ENCODE data around the gene DECR2.
"Not testable (repeated sequence)": the region's sequence is repeated elsewhere in the genome, so short reads cannot be mapped to it uniquely, and the experiment has no call there.

DECR2 gene

DNA sequence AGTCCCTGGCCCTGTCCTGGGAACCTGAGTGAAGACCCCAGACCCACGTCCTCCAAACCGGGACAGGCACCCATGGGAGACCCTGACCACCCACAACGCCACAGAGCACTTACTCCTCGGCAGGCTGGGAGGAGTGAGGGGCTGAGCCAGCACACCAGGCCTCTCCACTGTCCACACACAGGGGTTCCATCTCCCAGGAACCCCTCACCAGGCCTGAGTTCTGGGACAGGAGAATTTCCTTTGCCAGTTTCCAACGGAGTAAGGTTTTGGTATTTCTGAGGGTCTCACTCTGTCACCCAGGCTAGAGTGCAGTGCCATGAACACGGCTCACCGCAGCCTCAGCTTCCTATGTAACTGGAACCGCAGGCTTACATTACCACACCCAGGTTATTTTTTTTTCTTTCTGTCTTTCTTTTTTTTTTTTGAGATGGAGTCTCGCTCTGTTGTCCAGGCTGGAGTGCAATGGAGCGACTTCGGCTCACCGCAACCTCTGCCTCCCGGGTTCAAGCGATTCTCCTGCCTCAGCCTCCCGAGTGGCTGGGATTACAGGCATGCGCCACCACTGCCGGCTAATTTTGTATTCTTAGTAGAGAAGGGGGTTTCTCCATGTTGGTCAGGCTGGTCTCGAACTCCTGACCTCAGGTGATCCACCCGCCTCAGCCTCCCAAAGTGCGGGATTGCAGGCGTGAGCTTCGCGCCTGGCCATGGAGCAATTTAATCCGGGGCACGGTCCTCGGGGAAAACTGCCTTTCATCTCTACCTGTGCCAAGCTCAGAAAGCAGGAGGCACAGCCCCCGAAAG is 21.5 kb upstream of the DECR2 start:
- no peak for DNase-seq

DNA sequence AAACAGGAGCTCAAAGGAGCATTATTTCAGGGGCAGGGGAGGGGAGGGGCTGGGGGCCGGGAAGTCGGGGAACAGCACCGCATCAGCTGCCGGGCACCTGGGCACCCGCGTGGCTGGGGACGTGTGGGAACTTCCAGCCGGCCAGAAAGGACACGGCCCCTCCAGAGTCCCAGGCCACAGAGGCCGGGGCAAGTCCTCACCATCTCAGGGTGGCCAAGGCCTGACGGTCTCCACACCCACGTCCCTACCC is 21.0 kb upstream of the DECR2 start:
- DNase-seq = no peak

DNA sequence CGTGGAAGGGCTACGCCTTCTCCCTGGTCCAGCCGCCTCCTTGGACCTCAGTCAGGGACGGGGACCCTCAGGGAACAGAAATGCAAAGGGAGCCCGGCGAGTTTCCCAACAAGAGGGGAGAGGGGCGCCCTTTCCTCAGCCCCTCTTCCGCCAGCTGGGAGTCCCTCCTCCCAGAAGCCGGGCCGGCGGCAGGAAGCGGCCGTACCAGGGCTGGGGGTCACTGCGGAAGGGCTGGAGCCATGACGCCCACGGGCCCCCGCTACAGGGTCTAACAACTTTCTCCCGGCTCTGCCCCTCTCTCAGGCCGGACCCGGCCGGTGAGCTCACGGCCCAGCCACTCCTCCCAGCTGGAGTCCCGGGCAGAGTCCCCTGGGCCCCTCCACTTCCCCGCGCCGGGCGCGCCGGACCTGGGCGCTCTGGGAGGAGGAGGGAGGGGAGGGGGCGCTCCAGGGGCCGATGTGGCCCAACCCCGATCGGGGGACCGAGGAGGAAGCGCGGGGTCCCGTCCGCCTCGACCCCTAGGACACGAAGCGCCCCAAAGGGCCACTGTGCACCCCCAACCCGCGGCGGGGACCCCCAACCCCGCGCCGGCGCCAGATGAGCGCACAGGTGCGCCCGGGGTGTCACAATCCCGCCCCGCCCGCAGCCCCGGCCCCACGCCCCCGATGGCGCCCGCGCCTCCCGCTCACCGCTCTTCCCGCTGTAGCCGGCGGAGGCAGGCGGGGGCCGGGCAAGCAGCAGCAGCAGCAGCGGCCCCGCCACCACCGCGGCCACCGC is 20.5 kb upstream of the DECR2 start:
- DNase-seq = no peak

DNA sequence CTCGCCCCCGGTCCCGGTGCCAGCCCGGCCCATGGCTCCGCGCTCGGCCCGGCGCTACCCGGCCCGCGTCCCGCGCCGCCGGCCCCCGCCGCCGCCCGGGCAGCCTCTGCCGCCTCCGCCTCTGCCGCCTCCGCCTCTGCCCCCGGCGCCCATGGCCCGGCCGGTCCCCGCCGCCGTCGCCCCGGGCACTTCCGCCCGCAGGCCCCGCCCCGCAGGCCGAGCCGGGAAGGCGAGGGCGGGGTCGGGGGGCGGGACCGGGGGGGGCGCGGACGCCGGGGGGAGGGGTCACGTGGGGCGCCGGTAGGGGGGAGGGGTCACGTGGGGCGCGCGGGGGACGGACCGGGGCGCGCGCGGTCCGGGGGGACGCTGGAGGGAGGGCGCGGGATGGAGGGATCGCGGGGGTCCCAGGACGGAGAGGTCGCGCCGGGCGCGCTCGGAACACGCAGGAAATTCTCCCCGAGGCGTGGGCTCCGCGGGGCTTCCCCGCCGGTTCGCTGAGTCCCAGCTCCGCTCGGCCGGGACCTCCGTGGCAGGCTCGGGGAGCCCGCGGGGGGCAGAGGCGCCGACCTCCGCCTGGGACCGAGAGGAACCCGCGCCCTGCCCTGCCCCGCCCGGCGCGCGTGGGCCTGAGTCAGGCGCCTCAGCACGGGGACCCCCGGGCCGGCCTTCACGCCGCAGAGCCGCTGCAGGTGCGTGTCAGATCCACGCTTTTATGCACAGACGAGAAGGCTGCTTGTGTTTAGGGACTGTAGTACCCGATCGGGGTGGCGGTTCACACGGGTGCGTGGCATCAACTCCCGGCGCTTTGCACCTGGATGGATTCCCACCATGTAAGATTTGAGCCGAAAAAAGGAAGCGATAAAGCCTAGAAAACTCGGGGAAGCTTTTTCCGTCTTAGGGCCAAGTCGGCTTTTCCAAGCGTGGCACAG is 19.6 kb upstream of the DECR2 start, which contains the start of gene PGAP6:
Gene PGAP6, minus strand, starts transcription at position 190 of the 929 bp plus-strand sequence. Its CDS starts 157 bp downstream, at position 33.
- peak; percentile 52 to 69 for DNase-seq

DNA sequence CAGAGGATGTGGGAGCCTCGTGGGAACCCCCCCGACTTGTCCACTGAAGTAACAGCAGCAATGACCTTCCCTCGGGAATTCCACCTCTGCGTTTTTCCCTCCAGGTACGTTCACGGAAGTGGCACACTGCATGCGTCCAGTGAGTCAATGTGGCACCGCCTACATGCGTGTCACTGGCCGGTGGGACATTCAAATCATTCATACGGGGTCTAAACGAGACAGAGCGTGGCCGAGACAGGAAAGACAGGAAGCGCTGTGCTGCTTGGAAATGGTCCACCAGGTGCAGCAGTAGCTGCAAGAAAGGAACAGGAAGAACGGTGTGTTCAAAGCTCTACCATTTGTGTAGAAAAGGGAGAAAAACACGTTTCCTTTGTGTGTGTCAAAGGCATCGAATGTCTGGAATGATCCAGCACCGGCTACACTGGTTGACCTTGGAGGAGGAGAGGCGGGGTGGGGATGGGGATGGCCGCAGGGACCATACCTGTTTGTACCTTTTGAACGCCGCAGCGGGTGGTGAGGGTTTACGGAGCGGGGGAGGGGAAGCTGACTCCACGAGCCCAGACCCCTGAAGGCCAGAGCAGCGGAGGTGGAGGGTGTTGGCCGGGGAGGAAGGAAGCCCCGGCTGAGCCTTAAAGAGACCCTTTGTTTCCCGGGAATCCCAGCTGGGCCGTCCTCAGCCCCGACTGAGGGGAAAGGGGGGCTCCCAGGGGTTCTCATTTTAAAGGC is 18.2 kb upstream of the DECR2 start:
- DNase-seq = no peak

DNA sequence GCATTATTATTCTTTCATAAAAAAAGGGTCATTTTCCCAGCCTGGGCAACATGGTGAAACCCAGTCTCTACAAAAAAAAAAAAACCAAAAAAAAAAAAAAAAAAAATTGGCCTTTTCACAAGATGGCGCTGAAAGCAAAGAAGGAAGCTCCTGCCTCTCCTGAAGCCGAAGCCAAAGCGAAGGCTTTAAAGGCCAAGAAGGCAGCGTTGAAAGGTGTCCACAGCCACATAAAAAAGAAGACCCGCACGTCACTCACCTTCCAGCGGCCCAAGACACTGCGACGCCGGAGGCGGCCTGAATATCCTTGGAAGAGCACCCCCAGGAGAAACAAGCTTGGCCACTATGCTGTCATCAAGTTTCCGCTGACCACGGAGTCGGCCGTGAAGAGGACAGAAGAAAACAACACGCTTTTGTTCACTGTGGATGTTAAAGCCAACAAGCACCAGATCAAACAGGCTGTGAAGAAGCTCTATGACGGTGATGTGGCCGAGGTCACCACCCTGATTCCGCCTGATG is 15.0 kb upstream of the DECR2 start:
- peak; percentile 23 to 45 for DNase-seq

DNA sequence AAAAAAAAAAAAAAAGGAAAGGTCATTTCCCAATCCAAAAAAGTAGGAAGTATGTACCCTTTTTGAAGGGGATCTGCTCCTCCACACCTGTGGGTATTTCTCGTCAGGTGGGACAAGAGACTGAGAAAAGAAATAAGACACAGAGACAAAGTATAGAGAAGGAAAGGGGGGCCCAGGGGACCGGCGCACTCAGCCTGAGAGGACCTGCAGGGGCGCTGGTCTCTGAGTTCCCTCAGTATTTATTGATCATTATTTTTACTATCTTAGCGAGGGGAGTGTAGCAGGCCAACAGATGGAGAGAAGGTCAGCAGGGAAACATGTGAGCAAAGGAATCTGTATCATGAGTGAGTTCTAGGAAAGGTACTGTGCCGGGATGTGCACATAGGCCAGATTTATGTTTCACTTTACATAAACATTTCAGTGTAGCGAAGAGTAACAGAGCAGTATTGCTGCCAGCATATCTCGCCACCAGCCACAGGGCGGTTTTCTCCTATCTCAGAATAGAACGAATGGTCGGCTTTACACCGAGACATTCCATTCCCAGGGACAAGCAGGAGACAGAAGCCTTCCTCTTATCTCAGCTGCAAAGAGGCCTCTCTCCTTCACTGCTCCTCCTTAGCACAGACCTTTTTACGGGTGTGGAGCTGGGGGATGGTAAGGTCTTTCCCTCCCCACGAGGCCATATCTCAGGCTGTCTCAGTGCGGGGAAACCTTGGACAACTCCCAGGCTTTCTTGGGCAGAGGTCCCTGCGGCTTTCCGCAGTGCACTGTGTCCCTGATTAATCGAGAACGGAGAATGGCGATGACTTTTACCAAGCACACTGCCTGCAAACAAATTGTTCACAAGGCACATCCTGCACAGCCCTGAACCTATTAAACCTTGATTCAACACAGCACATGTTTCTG is 13.7 kb upstream of the DECR2 start:
- DNase-seq = not testable (repeated sequence)

DNA sequence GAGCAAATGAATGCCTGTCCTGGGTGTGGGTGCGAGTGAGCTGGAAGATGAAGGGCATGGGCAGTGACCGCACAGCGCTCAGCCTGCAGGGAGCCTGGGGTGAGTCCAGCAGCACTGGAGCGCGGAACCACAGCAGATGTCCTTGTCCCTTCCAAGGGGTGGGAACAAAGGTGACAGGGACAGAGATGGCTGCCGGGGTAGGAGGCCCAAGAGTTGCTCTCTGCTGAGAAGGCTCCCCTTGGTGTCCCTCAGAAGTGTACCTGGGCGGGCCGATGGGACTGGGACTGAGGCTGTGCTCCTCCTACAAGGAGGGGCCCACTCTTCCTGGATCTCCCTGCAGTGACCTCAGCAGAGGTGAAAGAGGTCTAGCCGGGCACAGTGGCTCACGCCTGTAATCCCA is 12.3 kb upstream of the DECR2 start:
- DNase-seq = no peak

DNA sequence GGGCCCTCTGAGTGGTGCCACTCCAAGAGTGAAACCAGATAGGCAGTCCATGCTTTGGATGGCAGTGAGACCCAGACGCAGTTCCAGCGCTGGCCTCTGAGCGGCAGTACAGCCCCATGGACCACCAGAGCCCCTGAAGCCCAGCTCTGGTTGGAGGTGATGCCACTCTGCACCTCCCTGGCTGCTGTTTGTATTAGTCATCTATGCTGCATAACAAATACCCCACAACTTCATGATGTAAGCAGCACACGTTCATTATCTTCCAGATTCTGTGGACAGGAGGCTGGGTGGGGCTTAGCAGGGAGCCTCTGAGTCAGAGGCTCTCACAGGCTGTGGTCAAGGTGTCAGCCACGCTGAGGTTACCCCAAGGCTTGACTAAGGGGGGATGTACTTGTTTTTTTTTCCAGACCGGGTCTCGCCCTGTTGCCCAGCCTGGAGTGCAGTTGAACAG is 9.8 kb upstream of the DECR2 start:
- DNase-seq = no peak

DNA sequence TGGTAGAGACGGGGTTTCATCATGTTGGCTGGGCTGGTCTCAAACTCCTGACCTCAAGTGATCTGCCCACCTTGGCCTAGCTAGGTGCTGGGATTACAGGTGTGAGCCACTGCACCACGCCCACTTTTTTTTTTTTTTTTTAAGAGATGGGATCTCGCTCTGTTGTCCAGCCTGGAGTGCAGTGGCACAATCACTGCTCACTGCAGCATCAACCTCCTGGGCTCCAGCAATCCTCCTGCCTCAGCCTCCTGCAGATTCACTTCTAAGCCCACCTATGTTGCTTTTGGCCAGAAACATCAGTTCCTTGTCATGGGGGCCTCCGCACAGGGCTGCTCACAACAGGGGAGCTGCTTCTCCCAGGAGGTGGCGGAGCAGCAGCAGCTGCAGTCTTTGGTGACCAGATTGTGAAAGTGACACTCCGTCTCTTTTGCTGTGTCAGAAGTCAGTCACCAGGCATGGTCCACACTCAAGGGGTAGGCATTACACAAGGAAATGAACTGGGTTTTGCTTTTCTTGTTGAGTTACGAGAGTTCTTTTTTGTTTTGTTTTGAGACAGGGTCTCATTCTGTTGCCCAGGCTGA is 9.1 kb upstream of the DECR2 start:
- no peak for DNase-seq

DNA sequence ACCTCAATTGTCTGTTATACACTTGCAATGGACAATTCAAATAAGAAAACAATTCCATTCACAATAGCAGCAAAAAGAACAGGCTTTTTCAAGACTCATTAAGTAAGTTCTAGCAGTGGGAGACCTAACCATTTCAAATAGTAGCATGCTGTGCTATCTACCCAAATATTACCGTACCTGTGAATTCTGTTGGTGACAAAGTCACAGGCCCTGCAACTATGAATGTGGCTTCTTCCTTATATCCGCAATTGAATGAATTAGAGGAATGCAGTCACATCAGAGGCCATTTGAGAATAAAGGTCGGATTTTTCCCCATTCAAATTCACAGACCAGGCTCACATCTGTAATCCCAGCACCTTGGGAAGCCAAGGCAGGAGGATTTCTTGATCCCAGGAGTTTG is 5.5 kb upstream of the DECR2 start:
- DNase-seq = no peak

DNA sequence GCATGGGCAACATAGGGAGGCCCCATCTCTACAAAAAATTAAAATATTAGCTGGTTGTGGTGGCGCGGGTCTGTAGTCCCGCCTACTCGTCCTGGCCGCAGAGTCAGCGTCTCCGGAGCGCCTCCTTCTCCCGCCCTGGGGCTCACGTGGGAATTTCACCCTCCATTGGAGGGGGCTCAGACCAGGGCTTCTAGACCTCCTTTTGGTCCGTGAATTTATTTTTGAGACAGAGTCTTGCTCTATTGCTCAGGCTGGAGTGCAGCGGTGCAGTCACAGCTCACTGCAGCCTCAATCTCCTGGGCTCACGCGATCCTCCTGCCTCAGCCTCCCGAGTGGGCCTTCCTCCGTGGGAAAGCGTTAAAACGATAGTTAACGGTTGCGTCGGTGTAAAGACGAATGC is 5.1 kb upstream of the DECR2 start:
- no peak for DNase-seq

DNA sequence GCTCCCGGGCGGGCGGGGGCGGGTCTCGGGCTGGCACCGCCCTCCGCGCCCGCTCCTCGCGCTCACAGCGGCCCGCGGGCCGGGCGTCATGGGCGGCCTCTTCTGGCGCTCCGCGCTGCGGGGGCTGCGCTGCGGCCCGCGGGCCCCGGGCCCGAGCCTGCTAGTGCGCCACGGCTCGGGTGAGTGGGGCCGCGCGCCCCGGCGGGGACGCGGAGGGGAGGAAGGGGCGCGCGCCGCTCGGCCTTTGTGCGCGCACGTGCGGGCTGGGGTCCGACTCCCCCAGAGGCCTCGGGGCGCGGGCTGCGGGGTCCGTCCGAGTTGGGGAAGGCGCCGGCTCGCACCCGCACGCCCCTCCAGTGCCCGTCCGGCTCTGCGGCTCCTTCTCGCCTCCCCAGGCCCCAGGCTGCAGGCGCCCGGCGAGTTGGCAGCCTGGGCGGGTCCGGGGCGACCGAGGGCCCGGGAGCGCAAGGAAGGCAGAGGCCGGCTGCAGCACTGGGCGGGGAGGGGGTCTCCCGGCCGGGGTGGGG is 4.5 kb upstream of the DECR2 start, which contains the start of gene NME4:
Gene NME4, plus strand, starts transcription at position 65 of the 527 bp plus-strand sequence. Its CDS starts 24 bp downstream, at position 89.
- DNase-seq = no peak

DNA sequence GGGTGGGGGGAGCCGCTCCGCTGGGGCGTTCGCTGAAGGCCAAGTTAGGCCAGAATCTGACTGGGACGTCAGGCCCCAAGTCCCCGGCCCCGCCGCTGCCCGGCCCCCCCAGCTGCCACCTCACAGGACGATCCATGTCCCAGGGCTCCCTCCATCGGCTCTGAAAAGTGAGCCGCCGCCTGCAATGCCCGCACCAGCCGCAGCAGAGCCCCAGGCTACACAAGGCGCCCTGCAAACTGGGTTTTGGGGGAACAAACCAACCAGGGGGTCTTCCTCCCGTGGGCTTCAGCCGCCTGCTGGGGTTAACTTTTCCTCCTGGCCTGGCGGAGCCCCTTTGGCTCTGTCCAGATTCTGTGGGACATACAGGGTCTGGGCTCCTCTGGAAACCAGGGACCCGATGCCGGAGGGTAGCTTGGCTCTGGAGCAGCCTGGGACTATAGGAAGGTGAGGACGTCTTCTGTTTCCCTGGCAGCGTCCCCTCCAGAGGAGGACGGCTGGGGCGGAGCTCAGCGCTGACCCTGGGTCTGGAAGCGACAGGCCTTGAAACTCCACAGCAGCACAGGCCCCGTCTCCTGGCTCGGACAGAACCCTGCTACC is 3.9 kb upstream of the DECR2 start:
- peak; percentile 37 to 47 for DNase-seq

DNA sequence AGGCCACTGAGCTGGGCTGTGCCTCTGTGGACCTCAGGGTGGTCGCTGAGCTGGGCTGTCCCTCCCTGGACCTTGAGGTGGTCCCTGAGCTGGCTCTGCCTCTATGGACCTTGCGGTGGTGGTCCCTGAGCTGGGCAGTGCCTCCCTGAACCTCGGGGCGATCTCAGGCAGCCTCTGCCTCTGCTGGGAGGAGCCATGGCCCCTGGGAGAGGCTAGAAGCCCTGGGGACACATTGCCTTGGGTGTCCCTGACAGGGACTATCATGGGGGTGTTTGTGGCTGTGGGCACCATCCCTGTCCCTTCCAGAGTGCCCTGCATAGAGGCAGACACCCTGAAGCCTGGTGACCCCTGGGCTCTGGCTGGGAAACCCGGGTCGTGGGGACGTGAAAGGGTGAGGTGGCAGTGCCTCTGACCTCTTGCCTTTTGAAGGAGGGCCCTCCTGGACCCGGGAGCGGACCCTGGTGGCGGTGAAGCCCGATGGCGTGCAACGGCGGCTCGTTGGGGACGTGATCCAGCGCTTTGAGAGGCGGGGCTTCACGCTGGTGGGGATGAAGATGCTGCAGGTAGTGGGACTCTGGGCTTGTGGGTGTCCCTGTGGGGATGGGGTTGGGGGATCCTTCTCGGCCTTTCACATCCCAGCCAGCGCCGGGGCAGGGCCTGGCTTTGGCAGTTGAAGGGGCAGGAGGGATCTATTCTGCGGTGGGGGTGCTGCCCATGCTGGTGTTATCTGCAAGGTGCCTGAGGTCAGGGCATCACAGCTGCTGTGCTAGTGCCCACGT is 2.9 kb upstream of the DECR2 start:
- DNase-seq = no peak

DNA sequence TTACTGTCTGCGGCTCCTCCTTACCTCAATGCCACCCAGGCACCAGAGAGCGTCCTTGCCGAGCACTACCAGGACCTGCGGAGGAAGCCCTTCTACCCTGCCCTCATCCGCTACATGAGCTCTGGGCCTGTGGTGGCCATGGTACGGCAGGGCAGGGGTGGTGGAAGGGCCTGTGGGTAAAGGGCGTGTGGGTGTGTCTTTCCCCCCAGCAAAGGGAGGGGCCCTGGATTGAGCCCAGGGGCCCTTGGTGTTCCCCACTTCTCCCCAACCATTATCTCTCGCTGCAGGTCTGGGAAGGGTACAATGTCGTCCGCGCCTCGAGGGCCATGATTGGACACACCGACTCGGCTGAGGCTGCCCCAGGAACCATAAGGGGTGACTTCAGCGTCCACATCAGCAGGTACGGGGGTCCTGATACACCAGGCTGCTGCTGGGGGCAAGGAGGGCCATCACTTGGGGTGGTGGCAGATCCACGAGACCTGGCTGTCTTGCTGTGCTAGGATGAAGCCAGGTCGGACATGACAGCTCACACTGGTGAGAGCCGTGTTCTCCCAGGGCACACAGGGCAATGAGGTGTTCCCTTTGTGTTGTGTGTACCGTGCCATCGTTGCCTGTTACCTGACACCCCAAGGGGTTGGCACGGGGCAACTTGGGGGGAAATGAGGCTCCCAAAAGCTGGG is 2.2 kb upstream of the DECR2 start:
- no peak for DNase-seq

DNA sequence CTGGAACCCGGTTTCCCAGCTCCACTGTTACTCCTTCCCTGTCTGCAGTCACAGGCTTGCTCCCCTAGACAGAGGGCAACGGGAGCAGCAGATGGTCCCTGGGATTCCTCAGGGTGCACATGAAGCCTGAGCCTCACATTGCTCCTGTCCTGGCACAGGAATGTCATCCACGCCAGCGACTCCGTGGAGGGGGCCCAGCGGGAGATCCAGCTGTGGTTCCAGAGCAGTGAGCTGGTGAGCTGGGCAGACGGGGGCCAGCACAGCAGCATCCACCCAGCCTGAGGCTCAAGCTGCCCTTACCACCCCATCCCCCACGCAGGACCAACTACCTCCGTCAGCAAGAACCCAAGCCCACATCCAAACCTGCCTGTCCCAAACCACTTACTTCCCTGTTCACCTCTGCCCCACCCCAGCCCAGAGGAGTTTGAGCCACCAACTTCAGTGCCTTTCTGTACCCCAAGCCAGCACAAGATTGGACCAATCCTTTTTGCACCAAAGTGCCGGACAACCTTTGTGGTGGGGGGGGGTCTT is 1.6 kb upstream of the DECR2 start:
- DNase-seq = no peak

DNA sequence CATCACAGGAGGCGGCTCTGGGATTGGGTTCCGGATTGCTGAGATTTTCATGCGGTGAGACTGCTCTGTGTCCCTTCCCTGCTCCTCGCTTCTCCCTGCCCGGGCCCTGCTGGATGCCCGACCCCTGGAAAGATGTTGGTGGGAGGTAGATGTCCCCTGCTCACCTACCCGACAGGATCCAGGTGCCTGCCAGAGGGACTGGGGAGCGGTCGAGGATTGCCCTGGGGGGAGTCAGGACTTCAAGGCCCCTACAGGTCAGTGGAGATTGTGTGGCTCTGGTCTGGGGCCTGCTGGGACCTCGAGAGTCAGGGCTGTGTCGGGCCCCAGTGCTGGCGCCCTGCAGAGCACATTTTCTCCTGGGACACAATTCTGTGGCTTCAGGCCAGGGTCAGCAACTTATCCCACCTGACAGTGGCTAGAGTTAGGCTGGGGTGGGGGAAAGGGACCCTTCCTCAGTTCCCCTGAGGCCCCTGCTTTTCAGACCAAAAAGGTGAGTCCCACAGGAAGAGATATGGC is 3.3 kb downstream of the DECR2 start:
- no peak for DNase-seq

Measured in hippocampal formation (tissue), 2 donors.